K562 (cell line): ENCODE measurements around the gene HRH3. TPM values are rescaled to one million over a fixed set of nuclear protein-coding genes. Genes with fewer than 3 reads are reported as not detected.
A peak's percentile ranks its signal among the peaks of the same experiment; 100 is the strongest.

ENCODE experiments used
- ARID4B ChIP-seq: sonication (generic); formaldehyde crosslinking; IDR thresholded peaks from 2 replicates; pipeline ENCODE4 v1.8.0; 2022; ENCODE audit warnings: mild to moderate bottlenecking, missing genetic modification reagents
- ASH1L ChIP-seq: fragments of 450-650 bp; IDR thresholded peaks from 2 replicates; pipeline ENCODE4 v1.6.1; 2018; ENCODE audit warnings: borderline replicate concordance, mild to moderate bottlenecking, low read depth; ENCODE audit not compliant: partially characterized antibody
- FOXK2 ChIP-seq, 2 experiments: fragments of 450-650 bp; IDR thresholded peaks in 1 of 2; conservative IDR thresholded peaks in 1 of 2; 2 replicates each; pipeline ENCODE4 v1.6.1; 2016; ENCODE audit warnings: low read depth in 2 of 2, mild to moderate bottlenecking in 1 of 2
- MAFG ChIP-seq: fragments of 450-650 bp; conservative IDR thresholded peaks from 2 replicates; pipeline ENCODE4 v1.6.1; 2016; ENCODE audit warnings: missing genetic modification characterization, missing compliant biosample characterization
- NCOA2 ChIP-seq, 2 experiments: fragments of 450-650 bp; IDR thresholded peaks; 2 replicates each; pipeline ENCODE4 v1.6.1; 2018; ENCODE audit warnings: mild to moderate bottlenecking in 2 of 2, moderate library complexity in 1 of 2; ENCODE audit not compliant: partially characterized antibody in 2 of 2
- NCOA4 ChIP-seq: fragments of 450-650 bp; IDR thresholded peaks from 2 replicates; pipeline ENCODE4 v1.6.1; 2018; ENCODE audit warnings: mild to moderate bottlenecking; ENCODE audit not compliant: partially characterized antibody
- NCOA6 ChIP-seq: fragments of 450-650 bp; IDR thresholded peaks from 2 replicates; pipeline ENCODE4 v1.6.1; 2017; ENCODE audit warnings: mild to moderate bottlenecking
- NFATC3 ChIP-seq: fragments of 450-650 bp; IDR thresholded peaks from 2 replicates; pipeline ENCODE4 v1.6.1; 2017; ENCODE audit warnings: mild to moderate bottlenecking
- NFE2L1 ChIP-seq: fragments of 450-650 bp; IDR thresholded peaks from 2 replicates; pipeline ENCODE4 v1.6.1; 2016; ENCODE audit warnings: missing genetic modification characterization, low read depth, mild to moderate bottlenecking, missing compliant biosample characterization, moderate library complexity, borderline replicate concordance
- PHB ChIP-seq: fragments of 250-450 bp; sonication (Bioruptor Pico); IDR thresholded peaks from 2 replicates; pipeline ENCODE4 v1.5.0; 2021
- PYGO2 ChIP-seq: fragments of 450-650 bp; IDR thresholded peaks from 2 replicates; pipeline ENCODE4 v1.6.1; 2016; ENCODE audit warnings: mild to moderate bottlenecking, missing genetic modification characterization, moderate library complexity, missing compliant biosample characterization
- RB1 ChIP-seq: fragments of 450-650 bp; IDR thresholded peaks from 2 replicates; pipeline ENCODE4 v1.6.1; 2017; ENCODE audit warnings: low read depth, mild to moderate bottlenecking
- SIN3B ChIP-seq: fragments of 450-650 bp; IDR thresholded peaks from 2 replicates; pipeline ENCODE4 v1.6.1; 2017; ENCODE audit warnings: low read depth, mild to moderate bottlenecking, moderate library complexity
- SMARCA5 ChIP-seq: fragments of 450-650 bp; IDR thresholded peaks from 2 replicates; pipeline ENCODE4 v1.6.1; 2016
- TCF15 ChIP-seq: fragments of 250-450 bp; sonication (Bioruptor Pico); IDR thresholded peaks from 2 replicates; pipeline ENCODE4 v1.8.0; 2022; ENCODE audit warnings: moderate library complexity, mild to moderate bottlenecking, inconsistent platforms
- TRIM25 ChIP-seq: fragments of 450-650 bp; IDR thresholded peaks from 2 replicates; pipeline ENCODE4 v1.7.0; 2016; ENCODE audit warnings: borderline replicate concordance
- ZBTB11 ChIP-seq, 3 experiments: fragments of 200-800 bp in 1 of 3; fragments of 250-450 bp in 1 of 3; fragments of 450-650 bp in 1 of 3; sonication (Bioruptor Pico) in 1 of 3; sonication (Bioruptor generic) in 1 of 3; formaldehyde crosslinking in 1 of 3; IDR thresholded peaks; 2 replicates each; pipeline versions ENCODE4 v1.6.1 to v1.8.0; 2016 to 2022; ENCODE audit warnings: mild to moderate bottlenecking in 2 of 3, missing genetic modification characterization in 2 of 3, missing compliant biosample characterization in 1 of 3, moderate library complexity in 1 of 3
- ZBTB7A ChIP-seq: IDR thresholded peaks from 2 replicates; pipeline ENCODE4 v1.6.1; 2011; ENCODE audit warnings: low read depth, mild to moderate bottlenecking, low read length, moderate library complexity, borderline replicate concordance; ENCODE audit not compliant: control insufficient read depth
- ZNF384 ChIP-seq: IDR thresholded peaks from 2 replicates; pipeline ENCODE4 v1.6.1; 2012; ENCODE audit warnings: low read depth, low read length, improper control_type of control experiment
- ZNF695 ChIP-seq: fragments of 450-650 bp; formaldehyde crosslinking; IDR thresholded peaks from 2 replicates; pipeline ENCODE4 v1.4.0; 2020; ENCODE audit warnings: mild to moderate bottlenecking, moderate library complexity
- polyA plus RNA-seq, 8 experiments: library from polyadenylated mRNA; depleted of rRNA in 4 of 8; stranded (reverse) in 5 of 8; unstranded in 3 of 8; fragments of >200 nt; fragmentation: Nextera tagmentation in 2 of 8; fragmentation: Illumina TruSeq in 1 of 8; extraction: Ambion mirVana in 2 of 8; extraction: Trizol in 1 of 8; gene quantifications; 2 replicates each; pipeline versions ENCODE4 v1.2.1 to v1.2.3, GENCODE V29; 2011 to 2014; ENCODE audit warnings: inconsistent platforms in 1 of 8, missing spikeins in 1 of 8
- total RNA-seq, 7 experiments: library from RNA; depleted of rRNA in 6 of 7; stranded (reverse); fragments of >200 nt in 6 of 7; fragmentation: Illumina TruSeq in 2 of 7; extraction: Trizol in 2 of 7; gene quantifications; 2 replicates each; pipeline versions ENCODE4 v1.2.1 to v1.2.3, GENCODE V29; 2011 to 2021; ENCODE audit warnings: low replicate concordance in 1 of 7

Gene HRH3
- total and polyA plus RNA-seq, 9 of the 15 experiments (the other 6 are each of a cell fraction or from before 2014, with no cell fraction given) = not detected

- TF ChIP-seq SIN3B = no peak
- no peak for TF ChIP-seq ZNF695 (CRISPR knock-in tag)
- no peak for TF ChIP-seq PHB (CRISPR knock-in tag)
- TF ChIP-seq RB1 = no peak
- no peak for TF ChIP-seq NCOA4
- no peak for TF ChIP-seq ZBTB11 (CRISPR knock-in tag; IDR thresholded peaks at IDR 0.05)
- TF ChIP-seq NCOA6 = no peak
- TF ChIP-seq PYGO2 (tag) = no peak
- no peak for TF ChIP-seq ZBTB7A
- no peak for TF ChIP-seq SMARCA5
- TF ChIP-seq TRIM25 = no peak
- no peak for TF ChIP-seq ARID4B (CRISPR knock-in tag)
- no peak for TF ChIP-seq TCF15
- no peak for TF ChIP-seq NFE2L1 (tag)
- no peak for TF ChIP-seq ASH1L
- TF ChIP-seq NCOA2 (IDR thresholded peaks at IDR 0.05; ENCODE audit: partially characterized antibody in 2 of 2) = no peak
- no peak for TF ChIP-seq NFATC3
- TF ChIP-seq ZNF384 = no peak
- TF ChIP-seq FOXK2 (conservative IDR thresholded peaks at IDR 0.05 in 1 of 2, IDR thresholded peaks at IDR 0.05 in 1 of 2; ENCODE audit: low read depth in 2 of 2) = 0 out of 4 replicates have a peak, but pooled peaks of 1 of the 2 experiments have one; percentile 36
- TF ChIP-seq MAFG = peak; percentile 47
Observed at GRCh38 chr20:62263396-62263795, 43.3 kb upstream of the HRH3 start (continued).
